Measurements from ENCODE around the gene MANBA.
A peak's percentile ranks its signal among the peaks of the same experiment; 100 is the strongest.
"Not testable (repeated sequence)": the region's sequence is repeated elsewhere in the genome, so short reads cannot be mapped to it uniquely, and the experiment has no call there.

The MANBA gene

DNA sequence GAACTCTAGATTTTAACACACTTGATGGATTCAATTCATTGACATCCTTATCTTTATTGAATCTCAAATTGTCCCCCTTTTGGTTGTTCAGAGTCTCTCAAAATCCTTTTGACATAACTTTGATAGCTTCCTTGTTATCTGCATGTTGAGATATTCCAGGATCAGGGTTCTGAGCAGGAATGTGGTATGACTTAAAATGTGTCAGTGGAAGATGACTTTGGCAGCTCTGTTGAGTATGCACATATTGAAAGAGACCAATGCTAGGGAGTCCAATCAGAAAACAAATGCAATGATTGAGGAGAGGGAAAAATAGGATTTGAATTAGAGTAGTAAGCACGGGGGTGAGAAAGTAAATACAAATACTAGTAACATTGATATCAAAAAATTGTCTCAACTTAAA lies 93.8 kb downstream of the MANBA start:
- no peak for DNase-seq

DNA sequence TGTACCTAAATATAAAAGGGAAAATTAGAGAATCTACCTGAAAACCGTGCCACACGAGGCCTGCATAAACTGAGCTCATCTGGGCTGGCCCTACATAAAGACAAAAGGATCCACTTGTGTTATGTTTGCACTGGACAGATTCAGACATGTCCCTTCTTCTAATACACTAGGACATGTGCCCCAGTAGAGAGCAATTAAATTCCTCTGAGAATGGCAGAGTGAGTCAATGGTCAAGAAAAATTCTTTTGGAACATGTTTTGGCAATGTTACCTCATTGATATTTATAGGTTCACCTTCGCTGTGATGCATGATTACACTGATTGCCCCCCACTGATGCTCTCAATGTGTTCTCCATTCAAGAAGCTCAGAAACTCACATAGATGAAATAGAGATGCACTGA lies 95.2 kb downstream of the MANBA start:
- DNase-seq = no peak

DNA sequence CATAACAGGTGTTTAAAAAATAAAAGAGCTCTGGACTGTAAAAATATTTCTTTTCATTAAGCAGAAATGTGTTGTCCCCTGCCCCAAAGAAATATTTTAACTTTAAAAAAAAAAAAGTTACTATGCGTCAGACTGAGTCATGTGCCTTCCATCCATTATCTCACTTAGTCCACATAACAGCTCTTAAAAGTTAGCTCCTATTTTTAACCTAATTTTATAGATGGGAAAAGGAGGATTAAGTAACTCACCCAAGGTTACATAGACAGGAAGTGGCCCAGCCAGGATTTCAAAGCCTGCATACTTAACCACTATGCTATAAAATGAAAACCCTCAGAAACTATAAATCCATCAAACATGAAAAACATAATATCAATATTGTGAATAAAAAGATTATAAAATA lies 97.7 kb downstream of the MANBA start:
- no peak for DNase-seq

DNA sequence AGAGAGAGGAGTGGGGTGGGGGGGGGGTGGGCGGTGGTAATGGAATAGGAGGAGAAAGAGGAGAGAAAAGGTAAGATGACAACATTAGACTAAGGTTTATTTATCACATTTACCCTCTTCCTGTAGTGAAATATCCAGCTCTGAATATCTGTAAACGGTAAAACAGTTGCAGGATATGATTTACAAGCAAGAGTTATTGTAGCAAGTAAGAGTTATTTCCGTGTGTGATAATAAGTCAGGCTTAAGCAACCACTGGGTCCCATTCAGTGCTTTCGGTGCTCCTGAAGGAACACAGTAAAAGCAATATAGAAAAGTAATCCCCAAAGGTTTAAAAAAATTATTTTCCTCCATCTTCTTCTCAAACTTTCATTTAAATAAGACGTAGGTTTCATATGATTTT lies 103.6 kb downstream of the MANBA start:
- no peak for DNase-seq

DNA sequence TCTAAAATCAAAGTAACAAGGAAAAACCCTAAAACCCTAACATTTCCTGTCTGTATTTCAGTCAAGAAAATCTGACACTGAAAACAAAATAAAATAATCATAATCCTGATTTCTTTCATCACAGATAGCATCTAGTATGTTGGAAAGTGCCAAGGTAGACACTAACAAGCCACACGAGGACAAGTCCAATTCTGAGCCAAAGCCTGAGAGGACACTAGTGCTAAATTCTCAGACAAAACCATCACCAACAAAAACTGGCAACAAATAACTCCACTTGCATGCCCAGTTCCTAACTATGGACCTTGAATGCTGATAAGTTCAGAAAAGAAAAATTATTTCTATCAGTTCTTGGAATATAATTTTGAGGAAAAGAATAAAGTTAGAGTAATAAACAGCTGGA lies 113.7 kb downstream of the MANBA start:
- DNase-seq = no peak

DNA sequence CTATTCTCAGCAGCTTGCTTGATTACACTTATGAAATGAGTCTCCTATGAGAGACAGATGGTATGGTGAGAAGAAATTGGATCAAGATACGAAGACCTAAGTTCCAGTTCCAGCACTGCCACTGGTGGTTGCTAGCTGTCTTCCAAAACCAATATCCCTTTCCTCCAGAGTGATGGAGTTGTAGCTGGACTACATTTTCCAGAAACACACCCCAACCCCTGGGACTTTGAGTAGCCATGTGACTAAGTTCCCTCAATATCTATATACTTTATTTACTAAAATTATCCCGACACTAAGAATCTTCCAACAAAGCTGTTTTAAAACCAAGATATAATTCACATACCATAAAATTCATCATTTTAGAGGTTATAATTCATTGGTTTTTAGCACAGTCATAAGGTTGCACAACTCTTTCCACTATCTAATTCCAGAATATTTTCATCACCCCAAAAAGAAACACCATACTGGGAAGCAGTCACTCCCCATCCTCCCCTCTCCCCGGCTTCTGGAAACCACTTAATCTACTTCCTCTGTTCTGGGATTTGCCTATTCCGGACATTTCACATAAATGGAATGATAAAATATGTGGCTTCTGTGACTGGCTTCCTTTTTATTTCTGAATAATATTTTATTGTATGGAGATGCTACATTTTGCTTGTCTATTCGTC lies 118.0 kb downstream of the MANBA start:
- DNase-seq = no peak

DNA sequence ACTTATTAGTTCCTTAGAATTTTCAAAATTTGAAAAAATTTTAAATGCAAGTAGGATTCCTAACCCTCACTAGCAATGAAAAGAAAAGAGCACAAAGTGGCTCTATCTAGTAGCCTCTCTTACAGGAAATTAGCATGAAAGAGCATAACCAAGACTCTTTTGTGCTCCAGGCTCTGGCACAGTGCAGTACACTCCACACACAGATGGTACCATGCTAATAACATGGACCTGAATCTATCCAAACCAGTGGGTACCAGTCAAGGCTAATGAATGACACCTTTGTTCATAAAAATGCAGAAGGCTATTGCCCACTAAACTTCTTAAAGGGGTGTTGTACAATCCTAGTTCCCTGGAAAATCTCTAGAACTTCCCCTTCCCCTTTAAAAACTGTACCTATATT lies 119.0 kb downstream of the MANBA start:
- DNase-seq = no peak

DNA sequence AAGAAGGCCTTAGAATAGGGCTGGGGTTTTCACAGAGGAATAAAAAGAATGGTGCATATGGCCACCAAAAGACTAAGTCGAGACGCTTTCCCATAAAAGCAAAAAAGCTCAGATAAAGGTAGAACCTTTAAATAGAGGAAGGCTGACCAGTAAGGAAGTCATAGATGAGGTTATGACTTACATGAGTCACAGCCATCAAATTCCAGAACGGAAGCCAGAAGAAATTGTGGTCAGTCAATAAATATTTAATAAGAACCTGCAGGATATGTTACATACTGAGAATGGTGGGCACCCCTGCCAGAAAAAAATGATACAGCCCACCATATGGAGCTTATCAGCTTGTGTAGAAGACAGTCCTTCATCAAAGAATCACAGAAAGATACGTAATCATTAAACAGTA lies 120.1 kb downstream of the MANBA start:
- no peak for DNase-seq

DNA sequence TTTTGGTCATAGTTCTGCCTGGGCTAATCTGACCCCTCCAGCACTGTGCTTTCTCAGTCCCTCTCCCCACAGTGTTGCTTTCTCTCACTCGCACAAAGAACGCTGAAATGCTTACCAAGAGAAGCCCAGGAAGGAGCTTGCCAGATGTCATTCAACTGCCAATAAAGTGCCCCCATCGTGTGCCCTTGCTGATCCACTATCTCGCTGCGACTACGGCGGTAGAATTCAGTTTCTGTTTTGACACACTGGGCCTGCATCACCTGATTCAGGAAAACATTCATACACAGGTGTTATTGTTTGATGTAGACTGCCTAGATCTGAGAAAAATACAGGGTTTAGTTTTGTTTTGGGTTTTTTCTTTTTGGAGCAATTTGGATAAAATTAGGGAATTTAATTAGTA lies 121.2 kb downstream of the MANBA start:
- DNase-seq = peak in 1 of 4 experiments; percentile 3

DNA sequence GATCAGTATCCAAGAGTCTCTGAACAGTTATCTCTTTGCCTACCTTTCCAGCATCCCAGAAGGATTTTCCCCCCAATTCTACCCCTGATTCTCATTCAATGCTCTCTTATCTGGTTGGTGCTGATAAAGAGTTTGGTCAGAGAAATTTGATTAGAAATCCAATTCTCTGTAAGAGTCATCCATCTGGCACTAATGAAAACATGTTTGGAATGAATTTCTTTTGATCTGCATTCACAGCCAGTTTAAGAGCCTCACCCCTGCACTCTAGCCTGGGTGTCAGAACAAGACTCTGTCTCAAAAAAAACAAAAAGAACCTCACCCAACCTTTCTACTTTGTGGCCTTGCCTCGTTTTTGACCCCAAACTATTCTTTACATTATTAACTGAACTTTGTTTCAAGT lies 122.1 kb downstream of the MANBA start:
- DNase-seq = no peak

DNA sequence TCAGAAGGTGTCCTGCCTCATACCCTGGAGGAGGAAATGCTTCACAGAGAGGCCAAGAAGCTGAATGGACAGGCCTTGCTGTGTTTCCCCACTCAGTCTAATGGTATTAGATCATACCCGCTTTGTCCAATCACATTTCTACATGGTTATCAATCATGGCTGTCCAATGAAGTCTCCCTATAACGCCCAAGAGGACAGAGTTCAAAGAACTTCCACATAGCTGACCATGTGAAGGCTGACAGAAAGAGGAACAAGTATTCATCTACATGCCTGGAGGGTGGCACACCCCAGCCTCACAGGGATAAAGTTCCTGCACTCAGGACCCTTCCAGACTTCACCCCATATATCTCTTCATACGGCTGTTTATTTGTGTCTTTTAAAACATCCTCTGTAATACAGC lies 123.4 kb downstream of the MANBA start:
- DNase-seq = no peak

DNA sequence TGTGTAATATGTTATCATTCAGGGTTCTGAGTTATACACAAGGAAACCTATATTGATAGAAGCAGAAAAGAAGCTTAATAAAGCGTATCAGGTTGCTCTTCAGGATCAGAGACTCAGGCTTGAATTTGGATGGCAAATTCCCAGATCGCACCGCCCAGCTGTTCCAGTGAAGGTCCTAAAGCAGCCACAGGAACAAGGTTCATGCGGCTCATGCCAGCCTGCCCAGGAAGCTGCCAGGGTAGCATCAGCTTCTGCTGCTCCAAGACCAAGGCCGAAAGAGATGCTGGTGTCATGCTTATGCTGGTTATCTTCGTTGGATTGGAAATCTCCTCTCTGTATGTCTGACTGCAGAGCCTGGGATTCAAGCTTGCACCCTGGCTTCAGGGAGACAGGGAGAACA lies 127.7 kb downstream of the MANBA start:
- no peak for DNase-seq

DNA sequence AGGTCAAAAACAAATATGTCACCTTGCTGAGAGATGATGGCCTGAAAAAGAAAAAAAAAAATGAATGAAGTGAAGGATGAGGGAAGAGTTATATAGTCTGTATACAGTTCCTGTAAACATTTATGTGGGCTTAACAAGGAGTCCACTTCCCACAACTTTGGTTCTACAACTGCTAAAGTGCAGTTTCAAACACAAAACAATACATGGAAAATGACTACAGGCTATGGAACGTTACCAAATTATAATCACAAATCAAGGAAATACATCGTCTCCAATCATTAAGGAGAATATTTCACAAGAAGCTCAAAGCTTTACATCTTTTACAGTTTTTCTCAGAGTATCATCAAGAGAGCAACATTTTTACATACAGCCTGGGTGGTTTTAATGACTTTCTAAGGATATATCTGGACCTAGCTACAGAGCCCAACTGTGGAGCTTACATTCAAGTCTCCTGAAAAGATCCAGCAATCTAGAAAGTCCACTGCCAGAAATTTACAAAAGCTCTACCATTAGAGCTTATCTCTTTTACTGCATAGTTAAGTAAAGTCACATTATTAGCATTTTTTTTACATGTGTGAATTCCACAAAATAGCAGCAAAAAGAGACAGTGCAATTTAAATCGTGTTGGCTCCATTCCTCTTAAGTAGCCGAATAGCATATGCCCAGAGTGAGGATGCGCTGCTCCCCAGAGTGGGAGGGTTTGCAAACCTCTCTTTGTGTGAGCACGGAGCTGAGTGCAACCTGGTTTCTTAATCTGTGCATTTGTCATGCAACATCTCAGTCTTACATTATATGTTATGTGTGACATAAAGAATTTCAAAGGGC lies 128.3 kb downstream of the MANBA start:
- DNase-seq = no peak

DNA sequence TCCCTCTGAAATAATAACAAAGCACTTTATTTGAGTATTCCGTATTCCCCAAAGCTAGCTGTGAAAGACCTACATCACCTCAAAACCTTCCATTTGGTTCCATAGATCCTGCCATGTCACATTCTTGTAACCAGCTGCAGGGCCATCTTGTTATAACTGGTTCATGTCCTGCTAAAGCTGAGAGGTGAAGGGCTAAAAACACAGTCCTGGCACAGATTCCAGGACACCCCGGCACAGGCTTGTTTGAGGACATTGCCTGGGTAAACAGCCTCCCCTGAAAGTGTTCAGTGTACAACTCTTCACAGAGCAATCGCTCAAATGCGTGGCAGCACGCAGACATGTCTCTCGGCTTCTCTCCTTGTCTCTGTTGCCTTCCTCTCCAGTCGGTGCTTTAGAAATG lies 129.2 kb downstream of the MANBA start:
- DNase-seq = no peak

DNA sequence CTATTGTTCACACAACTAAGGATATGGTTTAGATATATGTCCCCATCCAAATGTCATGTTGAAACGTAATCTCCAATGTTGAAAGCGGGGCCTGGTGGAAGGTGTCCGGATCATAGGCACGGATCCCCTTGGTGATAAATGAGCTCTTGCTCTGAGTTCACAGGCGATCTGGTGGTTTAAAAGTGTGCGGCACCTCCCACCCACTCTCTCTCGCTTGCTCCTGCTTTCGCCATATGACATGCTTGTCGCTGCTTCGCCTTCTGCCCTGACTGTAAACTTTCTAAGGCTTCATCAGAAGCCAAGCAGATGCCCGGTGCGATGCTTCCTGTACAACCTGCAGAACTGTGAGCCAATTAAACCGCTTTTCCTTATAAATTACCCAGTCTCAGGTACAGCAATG lies 131.1 kb downstream of the MANBA start:
- DNase-seq = no peak

DNA sequence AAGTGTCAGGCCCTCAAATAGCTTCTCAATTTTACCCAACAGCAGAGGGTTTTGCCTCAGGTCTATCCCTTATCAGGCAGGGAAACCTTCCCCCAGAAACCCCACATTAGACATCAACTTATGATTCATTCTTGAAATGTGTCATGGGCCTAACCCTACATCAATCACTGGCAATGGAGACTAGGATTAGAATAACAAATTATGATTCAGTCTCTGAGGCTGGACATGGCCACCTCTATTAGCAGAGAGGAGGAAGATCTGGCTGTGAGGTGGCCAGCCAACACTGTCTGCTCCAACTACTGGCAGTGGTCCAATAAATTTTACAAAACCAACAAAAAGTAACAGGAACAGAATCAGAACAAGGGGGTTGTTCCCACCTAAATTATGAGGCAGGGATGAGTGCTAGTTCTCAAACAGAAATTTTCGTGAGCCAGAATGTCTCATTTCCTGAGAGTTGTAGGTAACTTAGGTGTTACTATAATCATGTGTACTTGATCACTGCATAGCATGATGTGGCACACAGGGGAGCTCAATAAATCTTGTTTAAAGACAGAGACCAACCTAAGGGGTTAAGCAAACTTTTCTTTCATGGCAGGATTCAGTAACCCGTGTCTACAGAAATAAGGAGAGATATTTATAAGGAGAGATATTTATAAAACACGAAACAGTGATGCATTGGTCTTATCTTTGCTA lies 132.8 kb downstream of the MANBA start:
- no peak for DNase-seq

DNA sequence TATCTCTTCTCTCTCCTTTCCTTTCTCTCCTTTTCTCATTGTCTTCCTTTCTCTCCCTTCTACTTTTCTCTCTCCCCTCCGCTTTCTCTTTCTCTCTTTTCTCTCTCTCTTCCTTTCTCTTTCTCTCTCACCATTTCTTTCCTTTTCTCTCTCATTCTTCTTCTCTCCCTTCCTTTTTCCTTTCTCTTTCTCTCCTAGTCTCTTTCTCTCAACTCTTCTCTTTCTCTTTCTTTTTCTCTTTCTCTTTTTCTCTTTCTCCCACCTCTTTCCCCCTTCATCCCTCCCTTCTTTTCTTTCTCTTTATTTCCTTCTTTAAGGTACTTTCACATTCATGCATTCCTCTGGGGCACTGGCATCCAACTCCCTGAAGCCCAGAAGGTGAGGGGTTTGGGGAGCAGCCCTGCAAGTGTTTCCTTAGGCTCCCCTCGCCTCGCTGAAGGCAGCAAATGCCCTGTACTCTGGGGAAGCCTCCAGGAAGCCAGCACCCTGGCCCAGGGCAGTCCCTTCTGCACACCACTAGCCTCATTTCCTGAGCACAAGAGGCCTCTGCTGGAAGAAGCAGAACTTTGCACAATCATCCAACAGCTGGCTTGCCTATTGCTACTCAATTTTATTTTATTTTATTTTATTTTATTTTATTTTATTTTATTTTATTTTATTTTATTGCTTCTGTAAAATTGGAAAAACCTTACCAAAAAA lies 135.4 kb downstream of the MANBA start:
- DNase-seq = peak; percentile 4 to 41 (median 19)

DNA sequence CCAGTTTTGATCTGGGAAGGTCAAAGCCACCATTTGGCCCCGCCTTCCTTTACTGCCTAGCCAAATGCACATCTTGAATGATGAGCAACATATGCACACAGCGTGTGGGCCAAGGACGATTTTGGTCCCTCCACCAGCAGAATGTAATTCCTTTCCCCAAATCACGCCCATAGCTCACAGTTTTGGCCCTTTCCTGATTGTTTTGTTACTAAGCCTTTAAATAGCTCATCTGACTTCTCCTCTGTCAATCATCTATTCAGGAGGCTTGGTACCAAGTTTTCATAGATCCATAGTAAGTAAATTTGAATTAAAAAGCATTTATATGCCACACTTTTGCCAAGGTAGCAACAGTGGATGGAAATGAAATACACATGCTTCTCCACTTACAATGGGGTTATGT lies 136.3 kb downstream of the MANBA start:
- DNase-seq = no peak

DNA sequence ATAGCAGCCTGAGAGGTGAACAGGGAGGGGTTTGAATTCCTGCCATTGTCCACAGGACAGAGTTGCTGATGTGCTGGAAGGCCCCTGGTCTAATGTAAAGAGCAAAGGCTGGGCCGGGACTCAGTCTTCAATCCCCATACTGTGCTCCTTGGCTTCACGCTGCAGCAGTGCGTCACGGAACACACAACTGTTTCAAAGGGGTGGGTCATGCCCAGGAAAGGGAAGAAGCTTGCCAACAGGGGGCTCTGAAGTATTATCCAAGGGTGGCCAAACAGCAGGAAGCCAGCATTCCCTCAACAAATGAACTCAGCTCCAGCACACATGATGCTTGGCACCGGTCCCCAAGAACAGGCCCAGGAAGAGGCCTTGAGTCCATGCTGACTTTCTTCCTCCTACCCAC lies 137.1 kb downstream of the MANBA start:
- DNase-seq = no peak

DNA sequence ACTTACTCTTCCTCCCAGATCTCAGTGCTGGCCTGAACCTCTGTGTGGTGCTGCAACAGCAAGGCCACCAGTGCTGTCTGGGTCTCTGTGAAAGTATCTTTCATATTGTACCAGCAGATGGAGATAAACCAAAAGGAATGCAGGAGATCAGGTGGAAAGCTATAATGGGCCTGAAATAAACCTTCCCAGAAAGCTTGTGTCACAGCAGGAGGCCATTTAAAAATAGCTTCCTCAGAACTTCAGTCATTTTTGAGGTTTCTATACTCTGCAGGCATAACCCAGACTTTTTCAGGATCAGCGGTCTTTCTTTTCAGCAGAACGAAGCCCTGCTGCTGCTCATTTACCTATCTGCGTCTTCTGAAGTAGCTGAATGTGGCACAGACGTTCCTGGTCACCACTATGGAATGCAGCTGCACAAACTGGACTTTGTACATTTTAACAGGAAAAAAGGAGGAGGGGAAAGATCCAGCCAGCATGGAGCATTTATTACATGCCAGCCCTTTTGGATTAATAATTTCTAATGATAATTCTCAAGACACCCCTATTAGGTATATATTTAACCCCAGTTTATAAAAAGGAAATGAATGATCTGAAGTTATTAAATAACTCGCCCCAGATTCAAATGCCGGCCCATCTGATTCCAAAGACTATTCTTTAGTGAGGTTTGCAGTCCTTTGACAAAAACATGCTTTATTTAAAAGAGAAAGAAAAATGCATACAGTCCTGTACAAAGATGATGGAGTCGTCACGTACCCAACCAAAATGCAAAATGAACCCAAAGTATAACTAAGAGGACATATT lies 139.9 kb downstream of the MANBA start:
- no peak for DNase-seq

DNA sequence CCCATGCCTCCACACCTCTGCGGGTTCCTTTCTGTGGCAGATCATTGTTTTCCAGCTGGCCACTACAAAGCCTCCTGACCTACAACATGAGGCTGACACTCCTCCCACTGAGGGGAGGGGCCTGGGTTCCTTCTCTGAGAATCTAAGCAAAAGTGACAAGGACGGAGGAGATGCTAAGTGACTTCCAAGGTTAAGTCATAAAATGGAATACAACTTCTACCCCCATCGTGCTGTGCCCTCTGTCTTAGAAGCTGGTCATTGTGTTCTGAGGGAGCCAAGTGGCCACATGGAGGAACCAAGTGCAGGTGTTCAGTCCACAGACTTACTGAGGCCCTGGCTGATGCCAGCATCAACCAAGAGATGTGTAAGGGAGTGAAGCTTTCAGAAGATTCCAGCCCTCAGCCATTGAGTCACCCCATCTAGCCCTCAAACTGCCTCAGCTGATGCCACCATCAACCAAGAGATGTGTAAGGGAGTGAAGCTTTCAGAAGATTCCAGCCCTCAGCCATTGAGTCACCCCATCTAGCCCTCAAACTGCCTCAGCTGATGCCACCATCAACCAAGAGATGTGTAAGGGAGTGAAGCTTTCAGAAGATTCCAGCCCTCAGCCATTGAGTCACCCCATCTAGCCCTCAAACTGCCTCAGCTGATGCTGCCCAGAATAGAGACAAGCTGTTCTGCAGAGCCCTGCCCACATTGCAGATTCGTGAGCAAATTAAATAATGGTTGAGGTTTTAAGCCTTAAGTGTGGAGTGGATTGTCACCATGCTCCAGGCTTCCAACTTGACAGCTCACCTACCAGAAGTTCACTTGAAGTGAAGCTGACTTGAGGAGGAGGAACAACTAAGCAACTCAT lies 140.8 kb downstream of the MANBA start:
- DNase-seq = not testable (repeated sequence)

DNA sequence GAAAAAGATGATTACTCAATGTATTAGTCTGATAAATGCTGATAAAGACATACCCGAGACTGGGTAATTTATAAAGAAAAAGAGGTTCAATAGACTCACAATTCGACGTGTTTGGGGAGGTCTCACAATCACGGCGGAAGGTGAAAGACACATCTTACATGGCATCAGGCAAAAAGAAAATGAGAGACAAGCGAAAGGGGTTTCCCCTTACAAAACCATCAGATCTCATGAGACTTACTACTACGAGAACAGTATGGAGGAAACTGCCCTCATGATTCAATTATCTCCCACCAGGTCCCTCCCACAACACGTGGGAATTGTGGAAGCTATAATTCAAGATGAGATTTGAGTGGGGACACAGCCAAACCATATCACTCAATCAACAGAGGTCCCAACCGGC lies 141.7 kb downstream of the MANBA start:
- DNase-seq = not testable (repeated sequence)
